H1 (cell line): ENCODE measurements around the gene MTURN. TPM values are rescaled to one million over a fixed set of nuclear protein-coding genes. Genes with fewer than 3 reads are reported as not detected.
A peak's percentile ranks its signal among the peaks of the same experiment; 100 is the strongest.

Experiments
- CTCF ChIA-PET: fragments of 300-600 bp; sonication (Branson Sonifier 250); formaldehyde crosslinking; loops from one replicate; lab custom pipeline; 2021; ENCODE audit not compliant: partially characterized antibody; lab: Charles Lee
- POLR2A ChIA-PET: fragments of 300-600 bp; sonication (Branson Sonifier 250); formaldehyde crosslinking; loops from one replicate; lab custom pipeline; 2021; ENCODE audit warnings: inconsistent platforms; ENCODE audit not compliant: partially characterized antibody; lab: Charles Lee
- DNase-seq, 2 experiments: peaks; one replicate each; pipeline versions ENCODE4 v3.0.0 to v3.0.0-alpha.2; 2010 to 2022; ENCODE audit warnings: low spot score in 2 of 2, low read depth in 1 of 2, mixed read lengths in 1 of 2
- FAIRE-seq: peaks from 2 replicates; lab custom pipeline; 2011; peaks lifted over from hg19 to GRCh38; lab: Jason Lieb, UNC
- H2AFZ ChIP-seq: 2 replicates; pipeline ENCODE4 v1.8.1; 2012; ENCODE audit warnings: low read length, inconsistent platforms
- H2AK5ac ChIP-seq: 2 replicates; pipeline ENCODE4 v1.6.1; 2013; ENCODE audit warnings: low read depth, low read length
- H2BK120ac ChIP-seq: replicated peaks from 2 replicates; pipeline ENCODE3; 2013; ENCODE audit warnings: low read depth, low read length, inconsistent platforms
- H2BK12ac ChIP-seq: 2 replicates; pipeline ENCODE4 v1.6.1; 2013; ENCODE audit warnings: low read depth, low read length
- H2BK15ac ChIP-seq: 2 replicates; pipeline ENCODE4 v1.6.1; 2013; ENCODE audit warnings: low read length
- H2BK20ac ChIP-seq: 2 replicates; pipeline ENCODE4 v1.6.1; 2013; ENCODE audit warnings: low read length
- H2BK5ac ChIP-seq: 2 replicates; pipeline ENCODE4 v1.6.1; 2013; ENCODE audit warnings: low read depth, low read length
- H3K14ac ChIP-seq: 2 replicates; pipeline ENCODE4 v1.6.1; 2013; ENCODE audit warnings: inconsistent platforms; ENCODE audit not compliant: insufficient read length
- H3K18ac ChIP-seq: 2 replicates; pipeline ENCODE4 v1.6.1; 2013; ENCODE audit warnings: low read length; ENCODE audit errors: extremely low read depth
- H3K23ac ChIP-seq: 2 replicates; pipeline ENCODE4 v1.6.1; 2013; ENCODE audit warnings: inconsistent platforms; ENCODE audit not compliant: insufficient read length
- H3K23me2 ChIP-seq: 2 replicates; pipeline ENCODE4 v1.6.1; 2013; ENCODE audit warnings: low read depth, low read length
- H3K27ac ChIP-seq: 2 replicates; pipeline ENCODE4 v1.6.1; 2011; ENCODE audit warnings: low read depth, low read length, inconsistent platforms
- H3K27me3 ChIP-seq, 4 experiments: replicated peaks in 1 of 4; 1 replicate in 1 of 4; 2 replicates in 3 of 4; pipeline versions ENCODE4 v1.6.1 to v1.8.1; 2011 to 2013; ENCODE audit warnings: low read length in 3 of 4, mild to moderate bottlenecking in 3 of 4, inconsistent platforms in 2 of 4, mixed read lengths in 2 of 4, moderate library complexity in 1 of 4; ENCODE audit not compliant: control insufficient read depth in 3 of 4, insufficient read depth in 3 of 4; ENCODE audit errors: extremely low read depth in 1 of 4
- H3K36me3 ChIP-seq, 4 experiments: 2 replicates each; pipeline versions ENCODE4 v1.6.1 to v1.8.1; 2011 to 2013; ENCODE audit warnings: mild to moderate bottlenecking in 4 of 4, low read length in 3 of 4, moderate library complexity in 2 of 4, control low read depth in 1 of 4, inconsistent platforms in 1 of 4; ENCODE audit not compliant: insufficient read depth in 4 of 4, control insufficient read depth in 2 of 4
- H3K4ac ChIP-seq: replicated peaks from 2 replicates; pipeline ENCODE3; 2013; ENCODE audit warnings: low read length, low read depth, mixed read lengths, inconsistent platforms; ENCODE audit not compliant: insufficient read length
- H3K4me1 ChIP-seq, 4 experiments: replicated peaks in 1 of 4; 1 replicate in 1 of 4; 2 replicates in 3 of 4; pipeline versions ENCODE4 v1.6.1 to v1.8.1; 2011 to 2013; ENCODE audit warnings: low read length in 3 of 4, inconsistent platforms in 2 of 4, mixed read lengths in 1 of 4; ENCODE audit not compliant: insufficient read depth in 4 of 4, control insufficient read depth in 3 of 4
- H3K4me2 ChIP-seq, 2 experiments: 2 replicates each; pipeline versions ENCODE4 v1.6.1 to v1.8.1; 2011 to 2013; ENCODE audit warnings: low read depth in 2 of 2, low read length in 2 of 2, control low read depth in 1 of 2, inconsistent platforms in 1 of 2, mild to moderate bottlenecking in 1 of 2; ENCODE audit not compliant: insufficient read depth in 1 of 2
- H3K4me3 ChIP-seq, 4 experiments: fragments of 200-600, 300-600 bp in 1 of 4; sonication (generic), shearing (Covaris generic), sonication (Bioruptor Twin) in 1 of 4; 2 replicates each; pipeline versions ENCODE4 v1.5.1 to v1.8.1; 2011 to 2016; ENCODE audit warnings: low read length in 4 of 4, low read depth in 3 of 4, control low read depth in 2 of 4, inconsistent platforms in 2 of 4, mild to moderate bottlenecking in 2 of 4, mixed read lengths in 1 of 4, moderate library complexity in 1 of 4; ENCODE audit not compliant: insufficient read depth in 2 of 4; ENCODE audit errors: extremely low read depth in 1 of 4
- H3K56ac ChIP-seq: replicated peaks from 2 replicates; pipeline ENCODE3; 2013; ENCODE audit warnings: low read depth, mild to moderate bottlenecking, mixed read lengths, low read length, inconsistent platforms; ENCODE audit not compliant: insufficient read length
- H3K79me1 ChIP-seq: 2 replicates; pipeline ENCODE4 v1.6.1; 2013; ENCODE audit warnings: low read depth, low read length, control low read depth
- H3K79me2 ChIP-seq, 2 experiments: 2 replicates each; pipeline versions ENCODE4 v1.6.1 to v1.8.1; 2012 to 2013; ENCODE audit warnings: low read length in 2 of 2, mild to moderate bottlenecking in 2 of 2, inconsistent platforms in 1 of 2; ENCODE audit not compliant: insufficient read depth in 2 of 2, control insufficient read depth in 1 of 2
- H3K9ac ChIP-seq, 4 experiments: replicated peaks in 1 of 4; 1 replicate in 1 of 4; 2 replicates in 3 of 4; pipeline versions ENCODE4 v1.6.1 to v1.8.1; 2011 to 2013; ENCODE audit warnings: low read depth in 3 of 4, low read length in 3 of 4, control low read depth in 2 of 4, mild to moderate bottlenecking in 2 of 4, moderate library complexity in 2 of 4, inconsistent platforms in 1 of 4; ENCODE audit errors: extremely low read depth in 1 of 4
- H3K9me3 ChIP-seq, 2 experiments: 2 replicates each; pipeline versions ENCODE4 v1.6.1 to v1.8.1; 2012 to 2013; ENCODE audit warnings: mild to moderate bottlenecking in 2 of 2, moderate library complexity in 2 of 2, control low read depth in 1 of 2, inconsistent platforms in 1 of 2, low read depth in 1 of 2, low read length in 1 of 2, mixed read lengths in 1 of 2; ENCODE audit not compliant: insufficient read depth in 2 of 2
- H4K20me1 ChIP-seq, 2 experiments: replicated peaks in 1 of 2; 2 replicates each; pipeline versions ENCODE3 to v1.8.1; 2011 to 2013; ENCODE audit warnings: inconsistent platforms in 2 of 2, low read length in 2 of 2, mild to moderate bottlenecking in 1 of 2; ENCODE audit not compliant: insufficient read depth in 2 of 2, control insufficient read depth in 1 of 2
- H4K5ac ChIP-seq: 2 replicates; pipeline ENCODE4 v1.6.1; 2013; ENCODE audit warnings: low read length, low read depth, mixed read lengths, inconsistent platforms; ENCODE audit not compliant: insufficient read length
- H4K8ac ChIP-seq: 2 replicates; pipeline ENCODE4 v1.8.0; 2013; ENCODE audit warnings: mild to moderate bottlenecking, moderate library complexity, low read length, inconsistent platforms; ENCODE audit not compliant: insufficient read depth; ENCODE audit errors: extremely low read depth
- H4K91ac ChIP-seq: replicated peaks from 2 replicates; pipeline ENCODE3; 2013; ENCODE audit warnings: low read length, mixed read lengths, inconsistent platforms; ENCODE audit not compliant: insufficient read length
- ATF3 ChIP-seq: IDR thresholded peaks from 2 replicates; pipeline ENCODE4 v1.6.1; 2011; ENCODE audit warnings: low read depth, mild to moderate bottlenecking, low read length; ENCODE audit not compliant: insufficient read depth
- E2F6 ChIP-seq: IDR thresholded peaks from 2 replicates; pipeline ENCODE4 v1.6.1; 2012; ENCODE audit warnings: inconsistent platforms
- KDM1A ChIP-seq: fragments of 200-600, 300-600 bp; sonication (generic); IDR thresholded peaks from 2 replicates; pipeline ENCODE4 v1.7.1; 2016; ENCODE audit warnings: mild to moderate bottlenecking, low read length, borderline replicate concordance
- WGBS, 2 experiments: shearing (Covaris generic) in 1 of 2; methylation state at CpG; one replicate each; pipeline versions ENCODE4 v1.1.6 to v1.1.7; 2013 to 2015; ENCODE audit warnings: low lambda C conversion rate in 2 of 2, mixed read lengths in 2 of 2, inconsistent platforms in 1 of 2, low coverage in 1 of 2, missing lambda C conversion rate in 1 of 2; ENCODE audit not compliant: insufficient replicate concordance in 2 of 2, insufficient coverage in 1 of 2, insufficient read length in 1 of 2; ENCODE audit errors: extremely low coverage in 1 of 2, missing lambda C conversion rate in 1 of 2; 5-methylcytosine and 5-hydroxymethylcytosine counted together
- polyA plus RNA-seq, 7 experiments: library from polyadenylated mRNA; depleted of rRNA in 3 of 7; stranded (reverse) in 5 of 7; unstranded in 2 of 7; fragments of >200 nt in 5 of 7; fragments of 200-250 nt in 2 of 7; gene quantifications; 1 replicate in 5 of 7; 2 replicates in 1 of 7; 4 replicates in 1 of 7; pipeline versions ENCODE4 v1.2.1 to v1.2.3, GENCODE V29; 2011 to 2013; ENCODE audit warnings: missing spikeins in 2 of 7, mixed read lengths in 2 of 7
- total RNA-seq: library from RNA; stranded (reverse); fragmentation: NEBNext Ultra II Directional; extraction: Animal tissue kit (Norgen Biotek cat#: 25700); gene quantifications from 2 replicates; pipeline ENCODE4 v1.2.1, GENCODE V29; 2021

MTURN gene
- total and polyA plus RNA-seq, 2 of the 8 experiments (the other 6 are each of a cell fraction or from before 2014, with no cell fraction given), result 2.6 to 5.8 TPM

- H3K36me3 ChIP-seq, result no peaks in the 10 kb centered on the region
- ChIA-PET POLR2A (no interaction called here), CTCF (interaction anchor here (1.2 kb wide), 2 partner anchors 18 to 62 kb away, joined by 3 to 4 read pairs; no protein-coding TSS in a partner anchor)
- H3K4me1 ChIP-seq, result peaks cover 0 to 4% (median 3%) of the 10 kb centered on the region in 4 experiments; a peak in 3 of 7 replicates
- H2AFZ ChIP-seq, result no peak overlapping the region
- DNase-seq (peak in 1 of 2 experiments; percentile 17), FAIRE-seq (no peak)
- no peak overlapping the region for H3K14ac ChIP-seq
- H3K9ac ChIP-seq, result peak overlapping the region in 1 of 4 experiments; percentile 60; a peak in 1 of 7 replicates
- H3K18ac ChIP-seq, result no peak overlapping the region
- no peaks in the 10 kb centered on the region for H3K9me3 ChIP-seq
- H3K23ac ChIP-seq, result no peak overlapping the region
- no peak overlapping the region for H2BK5ac ChIP-seq
- peaks cover 0 to 5% of the 10 kb centered on the region in 2 experiments for H4K20me1 ChIP-seq
- H3K56ac ChIP-seq, result no peak overlapping the region
- H2BK120ac ChIP-seq, result no peak overlapping the region
- no peak overlapping the region; the same call in 1 of the 2 replicates for H2AK5ac ChIP-seq
- H3K27me3 ChIP-seq, result peaks cover 3 to 19% (median 16%) of the 10 kb centered on the region in 4 experiments
- no peaks in the 10 kb centered on the region; a peak in 1 of 4 replicates for H3K79me2 ChIP-seq
- no peak overlapping the region for H2BK12ac ChIP-seq
- no peak overlapping the region for H2BK20ac ChIP-seq
- no peak overlapping the region for H2BK15ac ChIP-seq
- no peak overlapping the region for H4K91ac ChIP-seq
- peak overlapping the region; percentile 77 to 93 for H3K4me2 ChIP-seq
- peak overlapping the region; percentile 51 to 86 (median 70) for H3K4me3 ChIP-seq
- no peak overlapping the region for H4K5ac ChIP-seq
- H4K8ac ChIP-seq, result no peak overlapping the region
- H3K23me2 ChIP-seq, result peaks cover 11% of the 10 kb centered on the region
- no peak overlapping the region for H3K27ac ChIP-seq
- no peak for TF ChIP-seq ATF3
- TF ChIP-seq KDM1A, result peak; percentile 66
- TF ChIP-seq E2F6, result no peak
- H3K79me1 ChIP-seq, result no peaks in the 10 kb centered on the region
- WGBS, 2 experiments, result 83% methylated on average over 7 of the region's 7 CpGs; no CpG with 5 or more reads in 1 of the 2 experiments
- H3K4ac ChIP-seq, result no peak overlapping the region
These were observed 2.1 kb downstream of the MTURN start for GRCh38 chr7:30136743-30137485.
